A549 (cell line): Measurements from ENCODE around the gene CETP. TPM values are rescaled to one million over a fixed set of nuclear protein-coding genes. Genes with fewer than 3 reads are reported as not detected.

ENCODE experiments used
- ATAC-seq, 2 experiments: fragments of 200-7000 bp in 1 of 2; fragments of >200 bp in 1 of 2; cut with Nextera tagmentation in 1 of 2; cut with Tn5 transposase in 1 of 2; 3 replicates each; pipeline versions ENCODE4 v1.8.0 to v1.9.1; 2018 to 2020; ENCODE audit warnings: mild to moderate bottlenecking in 1 of 2, moderate library complexity in 1 of 2
- CTCF ChIA-PET: fragments of 300-600 bp; sonication (Branson Sonifier 250); formaldehyde crosslinking; extraction: SDS; loops from one replicate; lab custom pipeline; 2021; ENCODE audit warnings: antibody characterized with exemption, inconsistent platforms; lab: Yijun Ruan, JAX
- POLR2A ChIA-PET: fragments of 350-600 bp; formaldehyde crosslinking; extraction: SDS; loops from one replicate; lab custom pipeline; 2021; ENCODE audit warnings: antibody characterized with exemption, inconsistent platforms; lab: Yijun Ruan, JAX
- DNase-seq, 2 experiments: peaks; one replicate each; pipeline versions ENCODE4 v3.0.0 to v3.0.0-alpha.2; 2011 to 2016; ENCODE audit warnings: low read depth in 1 of 2, low spot score in 1 of 2
- FAIRE-seq: peaks from 2 replicates; lab custom pipeline; 2011; peaks lifted over from hg19 to GRCh38; lab: Jason Lieb, UNC
- H3K27ac ChIP-seq, 2 experiments: fragments of >200 bp; sonication (Bioruptor Twin); formaldehyde crosslinking; 3 replicates each; pipeline ENCODE4 v1.5.1; 2016 to 2017
- H3K4me1 ChIP-seq: fragments of >200 bp; sonication (Bioruptor Twin); formaldehyde crosslinking; 3 replicates; pipeline ENCODE4 v1.6.1; 2016
- H3K4me2 ChIP-seq: fragments of >200 bp; sonication (Bioruptor Twin); formaldehyde crosslinking; 3 replicates; pipeline ENCODE4 v1.6.1; 2016
- H3K4me3 ChIP-seq: fragments of >200 bp; sonication (Bioruptor Twin); formaldehyde crosslinking; 3 replicates; pipeline ENCODE4 v1.5.1; 2016
- H3K9me3 ChIP-seq: fragments of >200 bp; sonication (Bioruptor Twin); formaldehyde crosslinking; 3 replicates; pipeline ENCODE4 v1.6.1; 2016
- ATOH8 ChIP-seq: fragments of 250-450 bp; sonication (Bioruptor Pico); IDR thresholded peaks from 2 replicates; pipeline ENCODE4 v1.5.0; 2020; ENCODE audit warnings: low read depth, mild to moderate bottlenecking, moderate library complexity
- BCL3 ChIP-seq: fragments of >200 bp; sonication (Bioruptor Twin); formaldehyde crosslinking; IDR thresholded peaks from 3 replicates; pipeline ENCODE4 v1.6.1; 2016
- BHLHE40 ChIP-seq: IDR thresholded peaks from 2 replicates; pipeline ENCODE4 v1.6.1; 2012; ENCODE audit warnings: low read depth, low read length, inconsistent platforms
- CBX2 ChIP-seq: fragments of 200-600 bp; sonication (generic); IDR thresholded peaks from 2 replicates; pipeline ENCODE4 v1.6.1; 2016; ENCODE audit warnings: low read depth, mild to moderate bottlenecking, borderline replicate concordance
- CBX8 ChIP-seq: fragments of 200-600 bp; sonication (generic); IDR thresholded peaks from 2 replicates; pipeline ENCODE4 v1.6.1; 2016
- CHD2 ChIP-seq: fragments of 150-350 bp; IDR thresholded peaks from 2 replicates; pipeline ENCODE4 v1.6.1; 2014; ENCODE audit warnings: low read length; ENCODE audit not compliant: partially characterized antibody
- EHF ChIP-seq: fragments of 250-450 bp; sonication (Bioruptor Pico); IDR thresholded peaks from 2 replicates; pipeline ENCODE4 v1.5.0; 2020; ENCODE audit warnings: mild to moderate bottlenecking
- EHMT2 ChIP-seq: fragments of 200-600 bp; sonication (generic); IDR thresholded peaks from 2 replicates; pipeline ENCODE4 v1.6.1; 2016; ENCODE audit warnings: antibody characterized with exemption, low read depth, mild to moderate bottlenecking, moderate library complexity
- EP300 ChIP-seq, 2 experiments: fragments of >200 bp; sonication (Bioruptor Twin); formaldehyde crosslinking; IDR thresholded peaks; 2 replicates in 1 of 2; 3 replicates in 1 of 2; pipeline ENCODE4 v1.6.1; 2016 to 2017
- FOSB ChIP-seq: fragments of 250-450 bp; sonication (Bioruptor Pico); IDR thresholded peaks from 2 replicates; pipeline ENCODE4 v1.5.0; 2020; ENCODE audit warnings: mild to moderate bottlenecking, moderate library complexity
- GATA3 ChIP-seq: IDR thresholded peaks from 2 replicates; pipeline ENCODE4 v1.6.1; 2012; ENCODE audit warnings: borderline replicate concordance
- HDAC2 ChIP-seq: fragments of 200-600 bp; sonication (generic); IDR thresholded peaks from 2 replicates; pipeline ENCODE4 v1.6.1; 2016
- HMGXB4 ChIP-seq: fragments of 250-450 bp; sonication (Bioruptor Pico); IDR thresholded peaks from 2 replicates; pipeline ENCODE4 v1.5.0; 2021; ENCODE audit warnings: mild to moderate bottlenecking, moderate library complexity, borderline replicate concordance
- HOXA7 ChIP-seq: fragments of 250-450 bp; sonication (Bioruptor Pico); IDR thresholded peaks from 2 replicates; pipeline ENCODE4 v1.5.0; 2020; ENCODE audit warnings: mild to moderate bottlenecking, moderate library complexity
- JUN ChIP-seq, 2 experiments: fragments of >200 bp; sonication (Bioruptor Twin); formaldehyde crosslinking; IDR thresholded peaks; 2 replicates in 1 of 2; 3 replicates in 1 of 2; pipeline ENCODE4 v1.6.1; 2016 to 2017
- MAX ChIP-seq: IDR thresholded peaks from 2 replicates; pipeline ENCODE4 v1.6.1; 2012
- MAZ ChIP-seq: fragments of 150-350 bp; IDR thresholded peaks from 2 replicates; pipeline ENCODE4 v1.6.1; 2014; ENCODE audit warnings: antibody characterized with exemption, low read depth, low read length, borderline replicate concordance
- NFE2L2 ChIP-seq: fragments of 150-350 bp; conservative IDR thresholded peaks from 2 replicates; pipeline ENCODE4 v1.6.1; 2014; ENCODE audit warnings: low read length
- NR3C1 ChIP-seq: fragments of >200 bp; sonication (Bioruptor Twin); formaldehyde crosslinking; IDR thresholded peaks from 3 replicates; pipeline ENCODE4 v1.6.1; 2017
- POLR2A ChIP-seq: IDR thresholded peaks from 2 replicates; pipeline ENCODE4 v1.6.1; 2012; ENCODE audit warnings: mild to moderate bottlenecking, low read length
- POLR2AphosphoS2 ChIP-seq: conservative IDR thresholded peaks from 2 replicates; pipeline ENCODE4 v1.6.1; 2012; ENCODE audit warnings: low read length, improper control_type of control experiment, inconsistent platforms
- RAD21 ChIP-seq, 2 experiments: fragments of >200 bp in 1 of 2; sonication (Bioruptor Twin) in 1 of 2; formaldehyde crosslinking in 1 of 2; IDR thresholded peaks in 1 of 2; conservative IDR thresholded peaks in 1 of 2; 2 replicates in 1 of 2; 3 replicates in 1 of 2; pipeline ENCODE4 v1.6.1; 2012 to 2018; ENCODE audit warnings: inconsistent platforms in 1 of 2
- REST ChIP-seq: fragments of 200-600 bp; sonication (generic); IDR thresholded peaks from 2 replicates; pipeline ENCODE4 v1.6.1; 2016; ENCODE audit warnings: antibody characterized with exemption, mild to moderate bottlenecking, moderate library complexity
- SREBF2 ChIP-seq: fragments of 450-650 bp; IDR thresholded peaks from 2 replicates; pipeline ENCODE4 v1.6.1; 2014; ENCODE audit warnings: mild to moderate bottlenecking, moderate library complexity
- TFCP2L1 ChIP-seq: fragments of 250-450 bp; sonication (Bioruptor Pico); IDR thresholded peaks from 2 replicates; pipeline ENCODE4 v1.5.0; 2021; ENCODE audit warnings: mild to moderate bottlenecking
- USF2 ChIP-seq: fragments of 450-650 bp; IDR thresholded peaks from 2 replicates; pipeline ENCODE4 v1.6.1; 2014; ENCODE audit warnings: antibody characterized with exemption
- ZFP36 ChIP-seq: fragments of 450-650 bp; IDR thresholded peaks from 2 replicates; pipeline ENCODE4 v1.6.1; 2014; ENCODE audit warnings: borderline replicate concordance; ENCODE audit not compliant: partially characterized antibody
- WGBS: methylation state at CpG from one replicate; pipeline ENCODE4 v1.1.6; 2017; ENCODE audit errors: missing lambda C conversion rate; 5-methylcytosine and 5-hydroxymethylcytosine counted together
- polyA plus RNA-seq, 4 experiments: library from polyadenylated mRNA; depleted of rRNA in 3 of 4; stranded (reverse); fragments of >200 nt; fragmentation: RNase III in 1 of 4; extraction: RNeasy Plus Mini Kit Qiagen cat#74134 plus additional on column Dnase treatment in 1 of 4; gene quantifications; 2 replicates in 3 of 4; 3 replicates in 1 of 4; pipeline ENCODE4 v1.2.3, GENCODE V29; 2011 to 2017

The CETP gene
- polyA plus RNA-seq, 2 of the 4 experiments (the other 2 are of a cell fraction): not detected

GRCh38 chr16:57013229-57013628 is 51.5 kb downstream of the CETP start:
- DNase-seq: no peak
- no peak for FAIRE-seq
- ChIA-PET CTCF (no interaction called here), POLR2A (no interaction called here)
- no peaks in the 10 kb centered on the region for H3K4me1 ChIP-seq
- ATAC-seq: no peak
- no peak overlapping the region for H3K27ac ChIP-seq
- TF ChIP-seq CHD2: no peak
- TF ChIP-seq EHF: no peak
- no peak for TF ChIP-seq POLR2AphosphoS2
- TF ChIP-seq CBX2: no peak
- TF ChIP-seq HOXA7 (CRISPR knock-in tag): no peak
- no peak for TF ChIP-seq EHMT2
- no peak for TF ChIP-seq HDAC2
- TF ChIP-seq GATA3: no peak
- TF ChIP-seq FOSB (CRISPR knock-in tag): no peak
- no peak for TF ChIP-seq ZFP36
- TF ChIP-seq MAZ: no peak
- no peak for TF ChIP-seq ATOH8 (CRISPR knock-in tag)
- TF ChIP-seq NR3C1: no peak
- no peak overlapping the region for H3K4me2 ChIP-seq
- 52% methylated on average over 2 of the region's 2 CpGs for WGBS
- no peak overlapping the region for H3K4me3 ChIP-seq
- no peaks in the 10 kb centered on the region for H3K9me3 ChIP-seq

GRCh38 chr16:57013902-57014301 is 52.2 kb downstream of the CETP start:
- no peak overlapping the region for H3K4me2 ChIP-seq
- H3K9me3 ChIP-seq: no peaks in the 10 kb centered on the region
- H3K27ac ChIP-seq: no peak overlapping the region
- POLR2A ChIA-PET: no interaction called here
- H3K4me3 ChIP-seq: no peak overlapping the region
- CTCF ChIA-PET: no interaction called here
- ATAC-seq (no peak), DNase-seq (no peak), FAIRE-seq (no peak)
- TF ChIP-seq GATA3: no peak
- TF ChIP-seq USF2: no peak
- TF ChIP-seq NFE2L2: no peak
- TF ChIP-seq CBX8: no peak
- no peak for TF ChIP-seq JUN (IDR thresholded peaks at IDR 0.05)
- TF ChIP-seq POLR2A: no peak
- TF ChIP-seq SREBF2: no peak
- no peak for TF ChIP-seq NR3C1
- TF ChIP-seq RAD21 (conservative IDR thresholded peaks at IDR 0.05 in 1 of 2, IDR thresholded peaks at IDR 0.05 in 1 of 2): no peak
- no peak for TF ChIP-seq EHMT2
- TF ChIP-seq BCL3: no peak
- no peak for TF ChIP-seq BHLHE40
- TF ChIP-seq HDAC2: no peak
- no peak for TF ChIP-seq REST
- TF ChIP-seq ATOH8 (CRISPR knock-in tag): no peak
- no peak for TF ChIP-seq EP300 (IDR thresholded peaks at IDR 0.05)
- TF ChIP-seq HMGXB4 (CRISPR knock-in tag): no peak
- no peak for TF ChIP-seq MAX
- TF ChIP-seq TFCP2L1 (CRISPR knock-in tag): no peak
- WGBS: 94% methylated on average over 2 of the region's 2 CpGs
- no peaks in the 10 kb centered on the region for H3K4me1 ChIP-seq
